SK-N-SH treated with all-trans-retinoic acid at 6 μM for 48 hours (cell line): ENCODE data around the gene FOXRED1.

Source experiments
- ATAC-seq: fragments of 200-7000 bp; cut with Tn5 transposase; 3 replicates; pipeline ENCODE4 v1.9.1; 2020; ENCODE audit warnings: mild to moderate bottlenecking, moderate library complexity
- ARNTL ChIP-seq: fragments of 450-650 bp; formaldehyde crosslinking; IDR thresholded peaks from 2 replicates; pipeline ENCODE4 v1.5.0; 2020; ENCODE audit warnings: low read depth, mild to moderate bottlenecking, moderate library complexity, borderline replicate concordance
- BACH2 ChIP-seq: fragments of 250-450 bp; sonication (Bioruptor Pico); IDR thresholded peaks from 2 replicates; pipeline ENCODE4 v1.9.0; 2021; ENCODE audit warnings: mild to moderate bottlenecking, borderline replicate concordance
- CREB5 ChIP-seq: fragments of 250-450 bp; sonication (Bioruptor Pico); IDR thresholded peaks from 2 replicates; pipeline ENCODE4 v1.5.1; 2020; ENCODE audit warnings: low read depth, mild to moderate bottlenecking, moderate library complexity
- CSDC2 ChIP-seq: fragments of 250-450 bp; sonication (Bioruptor Pico); IDR thresholded peaks from 2 replicates; pipeline ENCODE4 v1.5.0; 2020; ENCODE audit warnings: mild to moderate bottlenecking, moderate library complexity
- CSRNP3 ChIP-seq: fragments of 250-450 bp; sonication (Bioruptor Pico); IDR thresholded peaks from 2 replicates; pipeline ENCODE4 v1.5.1; 2021; ENCODE audit warnings: mild to moderate bottlenecking, moderate library complexity
- ISL1 ChIP-seq: fragments of 250-450 bp; sonication (Bioruptor Pico); IDR thresholded peaks from 2 replicates; pipeline ENCODE4 v2.1.2; 2022; ENCODE audit warnings: mild to moderate bottlenecking, moderate library complexity
- OSR1 ChIP-seq: fragments of 250-450 bp; sonication (Bioruptor Pico); IDR thresholded peaks from 2 replicates; pipeline ENCODE4 v1.8.0; 2022; ENCODE audit warnings: moderate library complexity, mild to moderate bottlenecking, inconsistent platforms
- PATZ1 ChIP-seq: fragments of 250-450 bp; sonication (Bioruptor Pico); IDR thresholded peaks from 2 replicates; pipeline ENCODE4 v1.8.0; 2020; ENCODE audit warnings: mild to moderate bottlenecking, moderate library complexity, borderline replicate concordance
- PPARA ChIP-seq: fragments of 250-450 bp; sonication (Bioruptor Pico); IDR thresholded peaks from 2 replicates; pipeline ENCODE4 v1.5.0; 2020; ENCODE audit warnings: mild to moderate bottlenecking, borderline replicate concordance
- SNAI2 ChIP-seq: fragments of 250-450 bp; sonication (Bioruptor Pico); IDR thresholded peaks from 2 replicates; pipeline ENCODE4 v1.5.0; 2020; ENCODE audit warnings: mild to moderate bottlenecking, moderate library complexity
- TCF4 ChIP-seq: fragments of 250-450 bp; sonication (Bioruptor Pico); IDR thresholded peaks from 2 replicates; pipeline ENCODE4 v1.8.0; 2021; ENCODE audit warnings: mild to moderate bottlenecking, moderate library complexity, borderline replicate concordance
- TOX ChIP-seq: fragments of 250-450 bp; sonication (Bioruptor Pico); IDR thresholded peaks from 2 replicates; pipeline ENCODE4 v1.8.0; 2021; ENCODE audit warnings: mild to moderate bottlenecking, moderate library complexity, borderline replicate concordance
- ZC3H10 ChIP-seq: fragments of 250-450 bp; sonication (Bioruptor Pico); IDR thresholded peaks from 2 replicates; pipeline ENCODE4 v1.5.1; 2021; ENCODE audit warnings: mild to moderate bottlenecking, moderate library complexity
- ZFP3 ChIP-seq: fragments of 250-450 bp; sonication (Bioruptor Pico); IDR thresholded peaks from 2 replicates; pipeline ENCODE4 v1.5.0; 2020; ENCODE audit warnings: mild to moderate bottlenecking, moderate library complexity
- ZNF70 ChIP-seq: fragments of 450-650 bp; formaldehyde crosslinking; IDR thresholded peaks from 2 replicates; pipeline ENCODE4 v1.5.0; 2020; ENCODE audit warnings: mild to moderate bottlenecking, moderate library complexity
- TF ChIP-seq, protein P1 (sequence below): fragments of 250-450 bp; sonication (Bioruptor Pico); IDR thresholded peaks from 2 replicates; pipeline ENCODE4 v1.5.0; 2020; ENCODE audit warnings: mild to moderate bottlenecking, moderate library complexity

The FOXRED1 gene

DNA sequence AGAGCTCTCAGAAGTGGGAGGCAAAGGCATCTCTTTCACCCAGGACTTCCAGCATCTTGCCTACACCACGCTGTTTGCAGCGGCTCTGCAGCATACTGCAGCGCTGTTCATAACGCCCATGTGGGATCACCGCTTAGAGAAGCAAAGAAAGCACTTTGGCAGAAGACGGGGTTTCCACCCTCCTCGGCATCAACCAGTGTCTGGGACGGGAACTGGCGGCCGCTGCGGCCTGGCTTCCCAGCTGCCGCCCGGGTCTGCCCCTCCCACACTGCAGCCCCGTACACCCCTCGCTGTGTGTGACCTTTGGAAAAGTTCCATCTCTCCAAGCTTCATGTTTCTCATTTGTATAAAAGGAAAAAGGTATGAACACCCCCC lies 13.4 kb downstream of the FOXRED1 start:
- no peak for TF ChIP-seq ZC3H10 (CRISPR knock-in tag)
- peak; percentile 80 for TF ChIP-seq ZNF70
- peak; percentile 68 for ATAC-seq

DNA sequence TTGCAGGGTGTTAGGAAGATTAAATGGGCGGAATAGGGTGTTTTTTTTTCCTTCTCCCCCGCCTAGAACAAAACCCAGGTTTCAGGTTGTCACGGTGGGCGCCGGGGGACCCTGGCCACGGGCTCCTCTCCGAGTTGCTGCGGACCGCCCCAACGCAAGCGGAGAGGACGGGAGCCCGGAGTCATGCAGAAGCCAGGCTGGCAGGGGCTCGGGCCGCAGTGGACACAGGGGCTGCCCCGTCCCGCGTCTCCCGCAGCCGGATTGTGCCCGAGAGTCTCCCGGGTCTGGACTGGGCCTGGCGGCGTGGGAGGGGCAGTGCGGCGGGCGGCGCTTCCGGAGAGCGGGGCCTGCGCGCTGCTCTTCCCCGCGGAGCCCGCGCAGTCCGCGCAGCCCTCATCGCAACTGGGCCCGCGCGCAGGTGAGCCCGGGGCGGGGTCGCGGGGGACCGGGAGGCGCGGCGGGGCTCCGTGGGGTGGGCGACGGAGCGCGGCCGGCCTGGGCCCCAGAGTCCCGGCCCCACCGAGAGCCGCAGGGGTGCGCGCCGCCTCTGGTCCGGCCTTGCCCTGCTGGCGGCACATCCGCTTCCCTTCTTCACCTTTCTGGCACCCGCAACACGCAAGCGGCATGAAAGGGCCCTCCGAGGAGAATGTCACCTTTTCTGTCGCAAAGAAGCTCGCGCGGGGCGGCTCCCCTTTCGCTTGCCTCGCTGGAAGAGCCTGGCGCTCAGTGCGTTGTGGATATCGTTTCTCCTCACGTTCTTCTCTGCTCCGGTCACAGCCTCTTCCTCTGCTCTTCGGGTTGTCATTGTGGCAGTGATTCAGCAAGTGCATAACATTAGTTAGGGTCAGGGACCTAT lies 14.0 kb downstream of the FOXRED1 start, which contains the start of gene TIRAP:
TSS of gene TIRAP (plus strand) at position 358 of the 856 bp plus-strand sequence. CDS start 7,802 bp downstream, outside the sequence.
- peak; percentile 88 for ATAC-seq
- TF ChIP-seq CSRNP3 (CRISPR knock-in tag) = no peak
- peak; percentile 19; the same call in 1 of the 2 replicates for TF ChIP-seq PATZ1 (CRISPR knock-in tag)

DNA sequence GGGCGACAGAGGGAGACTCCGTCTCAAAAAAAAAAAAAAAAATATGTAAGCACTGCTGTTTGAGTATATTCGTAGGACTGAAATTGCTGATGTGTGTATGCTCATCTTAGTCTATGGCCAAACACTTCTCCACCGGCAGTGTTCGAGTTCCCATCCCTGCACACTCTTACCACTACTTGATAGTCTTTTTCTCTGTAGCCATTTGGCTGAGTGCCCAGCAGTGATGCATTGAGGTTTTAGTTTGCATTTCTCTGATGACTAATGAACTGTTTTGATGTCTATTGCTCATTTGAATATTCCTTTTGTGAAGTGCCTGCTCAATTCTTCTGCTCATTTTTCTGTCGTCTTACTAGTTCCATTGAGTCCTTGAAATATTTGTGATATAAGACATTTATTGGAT lies 15.9 kb downstream of the FOXRED1 start:
- TF ChIP-seq ZFP3 (CRISPR knock-in tag) = peak; percentile 97
- no peak for TF ChIP-seq ZC3H10 (CRISPR knock-in tag)
- peak; percentile 44 for ATAC-seq

DNA sequence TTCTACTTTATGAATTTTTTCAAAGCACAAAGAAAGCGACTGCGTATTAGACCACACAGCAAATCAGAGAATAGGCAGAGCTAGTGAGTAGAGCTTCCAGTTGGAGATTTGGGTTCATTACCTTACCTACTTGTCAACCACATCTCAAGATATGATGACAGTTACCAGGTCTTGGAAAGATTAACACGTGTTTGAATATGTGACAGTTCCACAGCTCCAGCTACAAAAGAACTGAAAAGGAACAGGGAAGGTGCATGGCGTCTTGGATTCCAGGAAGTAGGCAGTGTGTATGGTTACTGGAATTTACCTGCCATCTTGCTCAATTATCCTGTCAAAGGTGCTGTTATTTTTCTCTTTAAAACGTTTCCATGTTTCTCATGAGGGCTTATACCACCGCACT lies 19.3 kb downstream of the FOXRED1 start:
- ATAC-seq = no peak
- no peak for TF ChIP-seq OSR1
- TF ChIP-seq CREB5 (CRISPR knock-in tag) = no peak
- TF ChIP-seq ISL1 (CRISPR knock-in tag) = no peak
- TF ChIP-seq BACH2 = no peak
- TF ChIP-seq TCF4 (CRISPR knock-in tag) = no peak
- TF ChIP-seq SNAI2 (CRISPR knock-in tag) = no peak
- no peak for TF ChIP-seq ARNTL (CRISPR knock-in tag)
- TF ChIP-seq CSRNP3 (CRISPR knock-in tag) = no peak
- TF ChIP-seq, protein P1, sequence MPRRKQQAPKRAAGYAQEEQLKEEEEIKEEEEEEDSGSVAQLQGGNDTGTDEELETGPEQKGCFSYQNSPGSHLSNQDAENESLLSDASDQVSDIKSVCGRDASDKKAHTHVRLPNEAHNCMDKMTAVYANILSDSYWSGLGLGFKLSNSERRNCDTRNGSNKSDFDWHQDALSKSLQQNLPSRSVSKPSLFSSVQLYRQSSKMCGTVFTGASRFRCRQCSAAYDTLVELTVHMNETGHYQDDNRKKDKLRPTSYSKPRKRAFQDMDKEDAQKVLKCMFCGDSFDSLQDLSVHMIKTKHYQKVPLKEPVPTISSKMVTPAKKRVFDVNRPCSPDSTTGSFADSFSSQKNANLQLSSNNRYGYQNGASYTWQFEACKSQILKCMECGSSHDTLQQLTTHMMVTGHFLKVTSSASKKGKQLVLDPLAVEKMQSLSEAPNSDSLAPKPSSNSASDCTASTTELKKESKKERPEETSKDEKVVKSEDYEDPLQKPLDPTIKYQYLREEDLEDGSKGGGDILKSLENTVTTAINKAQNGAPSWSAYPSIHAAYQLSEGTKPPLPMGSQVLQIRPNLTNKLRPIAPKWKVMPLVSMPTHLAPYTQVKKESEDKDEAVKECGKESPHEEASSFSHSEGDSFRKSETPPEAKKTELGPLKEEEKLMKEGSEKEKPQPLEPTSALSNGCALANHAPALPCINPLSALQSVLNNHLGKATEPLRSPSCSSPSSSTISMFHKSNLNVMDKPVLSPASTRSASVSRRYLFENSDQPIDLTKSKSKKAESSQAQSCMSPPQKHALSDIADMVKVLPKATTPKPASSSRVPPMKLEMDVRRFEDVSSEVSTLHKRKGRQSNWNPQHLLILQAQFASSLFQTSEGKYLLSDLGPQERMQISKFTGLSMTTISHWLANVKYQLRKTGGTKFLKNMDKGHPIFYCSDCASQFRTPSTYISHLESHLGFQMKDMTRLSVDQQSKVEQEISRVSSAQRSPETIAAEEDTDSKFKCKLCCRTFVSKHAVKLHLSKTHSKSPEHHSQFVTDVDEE (CRISPR knock-in tag) = no peak
- no peak for TF ChIP-seq CSDC2 (CRISPR knock-in tag)
- no peak for TF ChIP-seq ZNF70
- TF ChIP-seq TOX (CRISPR knock-in tag) = no peak
- TF ChIP-seq, all 23 proteins: peak for 0

- no peak for TF ChIP-seq PPARA
- no peak for TF ChIP-seq ZC3H10 (CRISPR knock-in tag)
- TF ChIP-seq TCF4 (CRISPR knock-in tag) = no peak
- no peak for TF ChIP-seq TOX (CRISPR knock-in tag)
- TF ChIP-seq BACH2 = 0 out of 2 replicates have a peak, but pooled peaks have one; percentile 7
- no peak for TF ChIP-seq ISL1 (CRISPR knock-in tag)
- ATAC-seq = peak; percentile 53
These were observed 21.9 kb downstream of the FOXRED1 start for GRCh38 chr11:126290887-126291286.
